ENCODE measurements around the gene OR4K13.

The OR4K13 gene

GRCh38 chr14:20035938-20036337 lies at the start of gene OR4K13:
OR4K13 (minus strand) TSS chr14:20036038; CDS start chr14:20034758, 1,280 bp downstream.
- no peak for DNase-seq

GRCh38 chr14:20059745-20060144 lies 23.9 kb upstream of the OR4K13 start, which contains the start of gene OR4L1:
OR4L1 (plus strand) TSS chr14:20060045; CDS start chr14:20060045, 0 bp downstream.
- DNase-seq = no peak

GRCh38 chr14:20048202-20048601 lies 12.4 kb upstream of the OR4K13 start:
- no peak for DNase-seq

GRCh38 chr14:20044243-20044642 lies 8.4 kb upstream of the OR4K13 start:
- DNase-seq = no peak

- DNase-seq = no peak
Measured at GRCh38 chr14:20035449-20035848, 389 bp downstream of the OR4K13 start.

GRCh38 chr14:20031058-20031457 lies 4.8 kb downstream of the OR4K13 start:
- DNase-seq = no peak

GRCh38 chr14:20019257-20019865 lies 16.5 kb downstream of the OR4K13 start, which contains the start of gene OR4K14:
OR4K14 (minus strand) TSS chr14:20019307; CDS start chr14:20015193, 4,114 bp downstream.
- no peak for DNase-seq

GRCh38 chr14:20008156-20008555 lies 27.7 kb downstream of the OR4K13 start:
- DNase-seq = no peak

GRCh38 chr14:20002319-20002718 lies 33.5 kb downstream of the OR4K13 start:
- DNase-seq = peak; percentile 55

- DNase-seq = no peak
Measured at GRCh38 chr14:20001863-20002262, 34.0 kb downstream of the OR4K13 start, which contains the start of gene OR4Q2. OR4Q2 (plus strand) TSS chr14:20002163.

GRCh38 chr14:19993438-19993837 lies 42.4 kb downstream of the OR4K13 start:
- no peak for DNase-seq
